SK-N-SH treated with all-trans-retinoic acid at 6 μM for 48 hours (cell line): ENCODE results near the gene MAGEA8.

Source experiments
- ARNTL ChIP-seq: fragments of 450-650 bp; formaldehyde crosslinking; IDR thresholded peaks from 2 replicates; pipeline ENCODE4 v1.5.0; 2020; ENCODE audit warnings: low read depth, mild to moderate bottlenecking, moderate library complexity, borderline replicate concordance
- GLIS3 ChIP-seq: fragments of 250-450 bp; sonication (Bioruptor Pico); IDR thresholded peaks from 2 replicates; pipeline ENCODE4 v1.5.0; 2020; ENCODE audit warnings: mild to moderate bottlenecking, moderate library complexity
- ISL1 ChIP-seq: fragments of 250-450 bp; sonication (Bioruptor Pico); IDR thresholded peaks from 2 replicates; pipeline ENCODE4 v2.1.2; 2022; ENCODE audit warnings: mild to moderate bottlenecking, moderate library complexity
- PATZ1 ChIP-seq: fragments of 250-450 bp; sonication (Bioruptor Pico); IDR thresholded peaks from 2 replicates; pipeline ENCODE4 v1.8.0; 2020; ENCODE audit warnings: mild to moderate bottlenecking, moderate library complexity, borderline replicate concordance
- POU6F1 ChIP-seq: fragments of 250-450 bp; sonication (Bioruptor Pico); IDR thresholded peaks from 2 replicates; pipeline ENCODE4 v1.8.0; 2021; ENCODE audit warnings: low read depth, mild to moderate bottlenecking, moderate library complexity, borderline replicate concordance
- PPARA ChIP-seq: fragments of 250-450 bp; sonication (Bioruptor Pico); IDR thresholded peaks from 2 replicates; pipeline ENCODE4 v1.5.0; 2020; ENCODE audit warnings: mild to moderate bottlenecking, borderline replicate concordance
- RARB ChIP-seq: fragments of 250-450 bp; sonication (Bioruptor Pico); IDR thresholded peaks from 2 replicates; pipeline ENCODE4 v1.8.0; 2021; ENCODE audit warnings: mild to moderate bottlenecking, moderate library complexity
- SNAI2 ChIP-seq: fragments of 250-450 bp; sonication (Bioruptor Pico); IDR thresholded peaks from 2 replicates; pipeline ENCODE4 v1.5.0; 2020; ENCODE audit warnings: mild to moderate bottlenecking, moderate library complexity
- TOX ChIP-seq: fragments of 250-450 bp; sonication (Bioruptor Pico); IDR thresholded peaks from 2 replicates; pipeline ENCODE4 v1.8.0; 2021; ENCODE audit warnings: mild to moderate bottlenecking, moderate library complexity, borderline replicate concordance
- TSHZ2 ChIP-seq: fragments of 250-450 bp; sonication (Bioruptor Pico); IDR thresholded peaks from 2 replicates; pipeline ENCODE4 v1.5.0; 2020; ENCODE audit warnings: mild to moderate bottlenecking, moderate library complexity
- ZNF565 ChIP-seq: fragments of 450-650 bp; formaldehyde crosslinking; conservative IDR thresholded peaks from 2 replicates; pipeline ENCODE4 v1.5.0; 2020; ENCODE audit warnings: low read depth, mild to moderate bottlenecking, moderate library complexity
- ZNF70 ChIP-seq: fragments of 450-650 bp; formaldehyde crosslinking; IDR thresholded peaks from 2 replicates; pipeline ENCODE4 v1.5.0; 2020; ENCODE audit warnings: mild to moderate bottlenecking, moderate library complexity

GRCh38 chrX:149851864-149852263 lies 29.1 kb upstream of the MAGEA8 start:
- no peak for TF ChIP-seq PATZ1
- TF ChIP-seq SNAI2 (CRISPR knock-in tag): no peak
- no peak for TF ChIP-seq TSHZ2 (CRISPR knock-in tag)
- TF ChIP-seq GLIS3 (CRISPR knock-in tag): no peak
- no peak for TF ChIP-seq ZNF565
- TF ChIP-seq ISL1: no peak
- no peak for TF ChIP-seq TOX (CRISPR knock-in tag)
- no peak for TF ChIP-seq POU6F1 (CRISPR knock-in tag)
- no peak for TF ChIP-seq ARNTL (CRISPR knock-in tag)
- no peak for TF ChIP-seq PPARA (CRISPR knock-in tag)
- no peak for TF ChIP-seq ZNF70
- TF ChIP-seq RARB (CRISPR knock-in tag): no peak
